ENCODE results near the gene SLC44A5. TPM values are rescaled to one million over a fixed set of nuclear protein-coding genes. Genes with fewer than 3 reads are reported as not detected.

The SLC44A5 gene
- total and polyA plus RNA-seq, 2 donors (not counting 1 experiment from before 2014, with no cell fraction given), result 2.8 to 4.2 TPM

GRCh38 chr1:75237316-75237715 is 373.6 kb downstream of the SLC44A5 start:
- H3K27ac ChIP-seq (ENCODE audit: low read length in 2 of 2), result no peak overlapping the region
- no peaks in the 10 kb centered on the region for H3K4me1 ChIP-seq (ENCODE audit: control insufficient read depth in 2 of 2, insufficient read depth in 2 of 2, low read length in 2 of 2)
- DNase-seq (no peak), ATAC-seq (ENCODE audit: low read depth) (no peak)
- no peaks in the 10 kb centered on the region for H3K4me1 Mint-ChIP-seq
- no peaks in the 10 kb centered on the region for H3K9me3 Mint-ChIP-seq (ENCODE audit: insufficient read depth)
- H3K36me3 ChIP-seq (replicated peaks in 1 of 2; ENCODE audit: control extremely low read depth in 1 of 2, control insufficient read depth in 1 of 2, extremely low read depth in 1 of 2, insufficient read depth in 2 of 2, low read length in 1 of 2), result no peaks in the 10 kb centered on the region
- H3K27me3 Mint-ChIP-seq, result peaks cover 7% of the 10 kb centered on the region
- no peaks in the 10 kb centered on the region for H3K27me3 ChIP-seq (replicated peaks in 1 of 4; ENCODE audit: control extremely low read depth in 1 of 4, control insufficient read depth in 3 of 4, insufficient read depth in 4 of 4, low read length in 3 of 4)
- no peak overlapping the region for H3K9ac ChIP-seq (ENCODE audit: low read length)
- H3K4me3 ChIP-seq (ENCODE audit: control extremely low read depth in 1 of 5, extremely low read depth in 1 of 5, insufficient read depth in 1 of 5, low read depth in 2 of 5, low read length in 4 of 5), result no peak overlapping the region
- no peak overlapping the region for H3K27ac Mint-ChIP-seq
- ChIA-PET POLR2A (no interaction called here), CTCF (interaction anchor here (1.6 kb wide), 1 partner anchor 20 kb away, joined by 5 read pairs; no protein-coding TSS in a partner anchor)
- no peak overlapping the region for H3K4me2 ChIP-seq (replicated peaks; ENCODE audit: low read depth, low read length, poor library complexity, severe bottlenecking)
- H3K79me2 ChIP-seq (ENCODE audit: control insufficient read depth, insufficient read depth, low read length), result no peaks in the 10 kb centered on the region
- TF ChIP-seq, protein P1, sequence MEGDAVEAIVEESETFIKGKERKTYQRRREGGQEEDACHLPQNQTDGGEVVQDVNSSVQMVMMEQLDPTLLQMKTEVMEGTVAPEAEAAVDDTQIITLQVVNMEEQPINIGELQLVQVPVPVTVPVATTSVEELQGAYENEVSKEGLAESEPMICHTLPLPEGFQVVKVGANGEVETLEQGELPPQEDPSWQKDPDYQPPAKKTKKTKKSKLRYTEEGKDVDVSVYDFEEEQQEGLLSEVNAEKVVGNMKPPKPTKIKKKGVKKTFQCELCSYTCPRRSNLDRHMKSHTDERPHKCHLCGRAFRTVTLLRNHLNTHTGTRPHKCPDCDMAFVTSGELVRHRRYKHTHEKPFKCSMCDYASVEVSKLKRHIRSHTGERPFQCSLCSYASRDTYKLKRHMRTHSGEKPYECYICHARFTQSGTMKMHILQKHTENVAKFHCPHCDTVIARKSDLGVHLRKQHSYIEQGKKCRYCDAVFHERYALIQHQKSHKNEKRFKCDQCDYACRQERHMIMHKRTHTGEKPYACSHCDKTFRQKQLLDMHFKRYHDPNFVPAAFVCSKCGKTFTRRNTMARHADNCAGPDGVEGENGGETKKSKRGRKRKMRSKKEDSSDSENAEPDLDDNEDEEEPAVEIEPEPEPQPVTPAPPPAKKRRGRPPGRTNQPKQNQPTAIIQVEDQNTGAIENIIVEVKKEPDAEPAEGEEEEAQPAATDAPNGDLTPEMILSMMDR (IDR thresholded peaks at IDR 0.05), result no peak
- no peak for TF ChIP-seq EZH2 (IDR thresholded peaks at IDR 0.05; ENCODE audit: borderline replicate concordance, insufficient read depth, low read depth, low read length, poor library complexity, severe bottlenecking)
- no peaks in the 10 kb centered on the region for H4K20me1 ChIP-seq (ENCODE audit: control insufficient read depth, insufficient read depth, low read length, poor library complexity, severe bottlenecking)
- no peak overlapping the region for H2AFZ ChIP-seq (ENCODE audit: insufficient read depth, low read depth, low read length, poor library complexity, severe bottlenecking)
- no peak overlapping the region for H3K4me3 Mint-ChIP-seq
- intact Hi-C loops (cut with micrococcal nuclease), result loop anchor here (10.0 kb wide), 1 partner anchor 487 kb away; the partner anchor contains the start of gene ACADM
- H3K9me3 ChIP-seq (ENCODE audit: control extremely low read depth in 1 of 3, control insufficient read depth in 2 of 3, insufficient read depth in 1 of 3, low read length in 2 of 3), result no peaks in the 10 kb centered on the region

- no peak for DNase-seq
- ChIA-PET POLR2A (no interaction called here), CTCF (interaction anchor here (2.9 to 4.5 kb wide), 3 partner anchors 11 to 396 kb away, joined by 18 to 70 read pairs (median 24); no protein-coding TSS in a partner anchor)
Observed at GRCh38 chr1:75234562-75234961, 376.4 kb downstream of the SLC44A5 start.

More at GRCh38 chr1:75234562-75234961, 376.4 kb downstream of the SLC44A5 start:
- H3K9me3 ChIP-seq (ENCODE audit: control extremely low read depth in 1 of 3, control insufficient read depth in 2 of 3, insufficient read depth in 1 of 3, low read length in 2 of 3), result no peaks in the 10 kb centered on the region
- 60% methylated on average over 1 of the region's 3 CpGs for WGBS (ENCODE audit: insufficient coverage)
- no peak for ATAC-seq (ENCODE audit: low read depth)
- H3K79me2 ChIP-seq (ENCODE audit: control insufficient read depth, insufficient read depth, low read length), result no peaks in the 10 kb centered on the region
- no peak overlapping the region for H3K9ac ChIP-seq (ENCODE audit: low read length)
- no peaks in the 10 kb centered on the region for H3K4me1 Mint-ChIP-seq
- H2AFZ ChIP-seq (ENCODE audit: insufficient read depth, low read depth, low read length, poor library complexity, severe bottlenecking), result no peak overlapping the region
- H3K36me3 ChIP-seq (replicated peaks in 1 of 2; ENCODE audit: control extremely low read depth in 1 of 2, control insufficient read depth in 1 of 2, extremely low read depth in 1 of 2, insufficient read depth in 2 of 2, low read length in 1 of 2), result no peaks in the 10 kb centered on the region
- H3K4me3 ChIP-seq (ENCODE audit: control extremely low read depth in 1 of 5, extremely low read depth in 1 of 5, insufficient read depth in 1 of 5, low read depth in 2 of 5, low read length in 4 of 5), result no peak overlapping the region
- H3K27me3 Mint-ChIP-seq, result peaks cover 5% of the 10 kb centered on the region
- no peak overlapping the region for H3K4me3 Mint-ChIP-seq
- no peak overlapping the region for H3K27ac ChIP-seq (ENCODE audit: low read length in 2 of 2)
- no peaks in the 10 kb centered on the region for H3K9me3 Mint-ChIP-seq (ENCODE audit: insufficient read depth)
- H3K4me2 ChIP-seq (replicated peaks; ENCODE audit: low read depth, low read length, poor library complexity, severe bottlenecking), result no peak overlapping the region
- no peak for TF ChIP-seq EZH2 (IDR thresholded peaks at IDR 0.05; ENCODE audit: borderline replicate concordance, insufficient read depth, low read depth, low read length, poor library complexity, severe bottlenecking)
- TF ChIP-seq, protein P1 (IDR thresholded peaks at IDR 0.05), result no peak
- no peaks in the 10 kb centered on the region for H3K27me3 ChIP-seq (replicated peaks in 1 of 4; ENCODE audit: control extremely low read depth in 1 of 4, control insufficient read depth in 3 of 4, insufficient read depth in 4 of 4, low read length in 3 of 4)
- H3K4me1 ChIP-seq (ENCODE audit: control insufficient read depth in 2 of 2, insufficient read depth in 2 of 2, low read length in 2 of 2), result no peaks in the 10 kb centered on the region
- H3K27ac Mint-ChIP-seq, result no peak overlapping the region
- H4K20me1 ChIP-seq (ENCODE audit: control insufficient read depth, insufficient read depth, low read length, poor library complexity, severe bottlenecking), result no peaks in the 10 kb centered on the region
- intact Hi-C loops (cut with micrococcal nuclease), result loop anchor here (5.0 to 10.0 kb wide), 2 partner anchors 33 to 490 kb away; partner anchors contain the start of gene ACADM
